GM19395 (cell line): Measurements from ENCODE around the gene ERC2.

Experiments used
- ATAC-seq: cut with Tn5 transposase; IDR thresholded peaks from one replicate; pipeline ENCODE4 v1.9.1; 2021; ENCODE audit warnings: mild to moderate bottlenecking, moderate library complexity; ENCODE audit not compliant: unreplicated experiment

Gene ERC2

DNA sequence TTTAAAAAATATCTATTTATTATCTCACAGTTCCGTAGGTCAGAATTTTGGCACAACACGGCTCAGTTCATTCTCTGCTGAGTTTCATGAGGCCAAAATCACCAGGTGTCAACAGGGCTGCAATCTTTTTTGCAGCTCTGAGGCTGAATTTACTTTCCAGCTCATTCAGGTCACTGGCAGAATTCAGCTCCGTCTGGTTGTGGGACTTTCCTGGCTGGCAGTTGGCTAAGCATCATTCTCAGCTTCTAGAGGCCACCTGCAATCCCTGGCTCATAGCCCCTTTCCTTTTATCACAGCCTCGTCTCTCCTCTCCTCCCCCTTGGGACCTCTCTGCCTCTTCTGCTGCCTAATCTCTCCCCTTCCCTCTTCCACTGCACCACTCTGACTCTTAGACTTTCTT, 807.1 kb downstream of the ERC2 start:
- no peak for ATAC-seq

DNA sequence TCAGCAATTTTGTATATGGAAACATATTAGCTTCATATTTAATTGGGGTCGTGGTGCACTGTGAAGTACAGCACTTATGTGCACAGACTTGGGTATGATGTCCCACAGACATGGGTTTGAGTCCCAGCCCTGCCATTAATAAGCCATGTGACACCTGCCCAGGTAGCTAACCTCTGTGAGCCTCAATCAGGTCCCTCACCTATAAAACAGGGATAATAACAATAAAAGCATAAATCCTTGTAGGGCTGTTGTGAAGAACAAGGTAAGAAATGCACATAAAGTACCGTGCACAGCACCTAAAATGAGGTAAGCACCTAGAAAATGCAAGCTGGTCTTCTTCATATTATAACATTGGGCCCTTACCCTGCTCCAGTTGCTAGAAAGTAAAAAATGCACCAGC, 807.6 kb downstream of the ERC2 start:
- ATAC-seq = no peak

DNA sequence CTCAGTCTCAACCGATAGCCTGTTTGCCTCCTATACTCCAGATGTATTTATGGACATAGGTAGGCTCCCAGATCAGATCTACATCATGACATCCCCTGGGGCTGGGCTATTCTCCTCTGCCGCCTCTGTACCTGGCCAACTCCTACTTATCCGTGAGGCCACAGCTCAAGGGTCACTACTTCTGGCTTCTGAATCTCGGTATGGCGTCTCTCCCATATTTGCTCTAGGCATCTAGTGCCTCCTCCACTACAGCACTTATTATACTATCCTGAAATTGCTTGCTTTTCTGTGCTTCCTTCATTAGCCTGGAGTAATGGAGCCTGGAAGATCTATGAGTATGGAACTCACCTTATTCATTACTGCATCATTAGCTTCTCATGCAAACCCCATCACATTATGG, 808.6 kb downstream of the ERC2 start:
- ATAC-seq = no peak

DNA sequence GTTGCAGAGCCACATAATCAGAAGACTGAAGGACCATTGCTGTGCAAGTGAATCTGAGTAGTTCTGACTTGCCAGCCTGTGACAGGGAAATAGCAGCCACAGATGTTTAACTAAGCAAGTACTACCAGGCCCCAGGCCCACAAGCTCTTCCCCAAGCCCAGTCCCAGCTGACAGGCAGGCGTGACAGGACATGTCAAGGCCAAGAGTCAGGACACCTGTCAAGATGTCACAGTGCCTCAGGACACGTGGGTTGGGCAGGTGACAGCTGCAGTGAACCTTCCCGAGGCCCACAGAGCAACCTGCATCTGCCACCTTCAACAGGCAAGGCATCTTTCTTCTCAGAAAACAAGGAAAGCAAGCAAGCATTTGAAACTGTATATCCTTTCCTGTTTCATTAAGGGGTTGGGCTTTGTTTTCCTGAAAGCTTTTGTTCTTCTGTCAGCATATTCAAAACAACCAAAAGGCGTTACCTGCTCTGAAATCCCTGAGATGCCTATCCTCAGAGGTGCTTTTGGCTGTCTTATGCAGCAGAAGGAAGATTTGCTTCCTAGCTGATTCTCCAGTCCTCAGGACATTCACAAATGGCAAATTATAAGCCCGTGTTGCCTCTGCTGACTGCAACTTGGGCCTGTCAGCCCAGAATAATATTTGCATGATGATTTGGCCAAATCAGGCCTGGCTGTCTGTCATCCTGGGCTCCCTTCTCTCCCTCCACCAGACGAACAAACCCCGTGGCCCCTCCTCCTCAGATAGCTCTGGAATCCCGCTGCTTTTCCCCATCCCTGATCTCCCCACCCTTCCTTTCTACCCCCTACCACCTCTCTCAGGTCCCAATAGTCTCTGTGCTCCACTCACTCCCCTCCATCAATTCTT, 809.3 kb downstream of the ERC2 start:
- no peak for ATAC-seq

DNA sequence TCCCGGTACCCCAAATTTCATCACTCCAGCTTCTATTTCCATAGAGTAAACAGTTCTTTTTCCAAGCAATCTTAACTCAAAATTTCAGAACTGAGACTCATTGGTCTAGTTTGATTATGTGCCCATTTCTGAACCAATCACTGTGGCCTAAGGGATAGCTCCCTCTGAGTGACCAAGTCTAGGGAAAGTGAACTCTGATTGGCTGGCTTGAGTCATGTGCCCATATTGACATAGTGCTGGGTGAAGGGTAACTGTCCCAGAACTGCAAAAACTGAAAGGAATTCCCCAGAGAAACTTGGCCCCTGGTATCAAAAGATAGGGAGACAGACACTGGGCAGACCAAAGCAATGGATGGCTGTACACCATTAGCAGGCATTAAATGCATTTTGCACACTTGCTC, 810.0 kb downstream of the ERC2 start:
- no peak for ATAC-seq

DNA sequence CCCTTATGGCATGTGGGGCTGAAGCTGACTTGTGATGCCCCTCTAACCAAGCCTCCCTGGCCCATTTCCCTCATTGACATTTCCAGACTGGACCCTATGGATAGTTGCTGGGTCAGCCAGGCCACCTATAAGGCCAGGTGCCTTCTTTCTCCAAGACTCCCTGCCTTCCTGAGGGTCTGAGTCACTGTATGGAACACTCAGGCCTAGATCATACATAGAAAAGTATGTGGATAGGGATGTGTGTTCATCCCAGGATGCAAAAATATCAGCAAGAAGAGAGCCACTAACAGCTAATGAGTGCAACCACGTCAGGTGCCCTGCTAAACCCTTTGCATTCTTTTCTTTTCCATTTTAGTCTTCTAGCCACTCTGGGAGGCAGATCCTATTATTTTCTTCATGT, 812.7 kb downstream of the ERC2 start:
- ATAC-seq = no peak

DNA sequence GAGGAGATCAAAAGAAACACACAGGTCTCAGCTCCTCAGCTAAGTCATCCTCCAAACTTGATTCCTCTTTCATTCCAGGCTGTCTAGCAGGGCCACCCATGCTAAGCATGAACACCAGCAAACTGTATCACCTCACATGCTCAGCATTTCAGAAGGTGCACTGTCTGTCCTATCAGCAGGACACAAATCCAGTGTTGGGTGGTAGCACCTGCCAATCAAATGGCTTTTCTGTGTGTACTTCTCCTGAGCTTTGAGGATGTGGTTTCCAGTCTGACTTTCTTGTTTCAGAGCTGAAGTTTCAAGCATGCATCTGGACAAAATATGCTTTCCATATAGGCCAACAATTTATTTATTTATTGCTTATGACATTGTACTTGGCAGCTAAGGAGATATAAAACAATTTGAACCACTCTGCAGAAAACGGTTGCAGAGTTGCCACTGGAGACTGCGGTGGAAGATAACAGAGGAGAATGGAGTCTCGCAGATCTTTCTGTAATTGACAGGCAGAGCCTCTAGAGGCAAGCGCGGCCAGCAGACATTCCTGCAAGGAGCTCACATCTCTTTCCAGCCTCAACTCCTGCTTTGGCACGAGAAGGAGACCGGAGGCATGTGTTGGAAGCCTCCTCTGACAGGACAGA, 814.0 kb downstream of the ERC2 start:
- peak; percentile 96 for ATAC-seq

DNA sequence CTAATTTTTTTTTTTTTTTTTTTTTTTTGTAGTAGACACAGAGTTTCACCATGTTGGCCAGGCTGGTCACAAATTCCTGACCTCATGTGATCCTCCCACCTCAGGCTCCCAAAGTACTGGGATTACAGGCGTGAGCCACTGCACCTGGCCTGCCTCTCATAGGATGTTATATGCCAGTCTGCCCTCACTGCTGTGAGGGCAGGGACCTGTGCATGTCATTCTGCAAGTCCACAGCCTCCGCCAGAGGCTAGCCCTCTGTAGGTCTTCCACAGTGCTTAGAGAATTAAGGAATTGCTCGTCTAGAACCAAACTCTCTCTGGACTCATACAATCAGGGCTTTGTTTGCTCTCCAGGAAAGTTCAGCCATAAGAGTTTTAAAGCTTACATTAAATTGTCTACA, 817.3 kb downstream of the ERC2 start:
- ATAC-seq = no peak

DNA sequence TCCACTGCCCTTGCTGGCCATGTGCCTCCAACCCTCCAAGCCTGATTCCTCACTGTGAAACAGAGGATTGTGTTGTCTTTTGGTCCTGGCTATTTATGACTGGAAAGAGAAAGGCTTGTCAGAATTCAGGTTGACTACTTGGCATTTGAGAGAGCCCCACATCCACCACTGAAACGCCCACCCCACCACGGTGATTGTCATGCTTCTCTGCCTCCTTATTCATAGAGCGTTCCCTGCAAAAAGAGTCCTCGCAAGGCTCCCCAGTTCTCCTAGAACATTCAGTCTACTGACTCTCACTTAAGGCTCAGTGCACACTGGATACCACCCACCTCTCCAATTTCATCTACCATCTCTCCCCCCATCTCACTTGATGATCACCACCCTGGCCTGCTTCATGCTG, 818.3 kb downstream of the ERC2 start:
- no peak for ATAC-seq

DNA sequence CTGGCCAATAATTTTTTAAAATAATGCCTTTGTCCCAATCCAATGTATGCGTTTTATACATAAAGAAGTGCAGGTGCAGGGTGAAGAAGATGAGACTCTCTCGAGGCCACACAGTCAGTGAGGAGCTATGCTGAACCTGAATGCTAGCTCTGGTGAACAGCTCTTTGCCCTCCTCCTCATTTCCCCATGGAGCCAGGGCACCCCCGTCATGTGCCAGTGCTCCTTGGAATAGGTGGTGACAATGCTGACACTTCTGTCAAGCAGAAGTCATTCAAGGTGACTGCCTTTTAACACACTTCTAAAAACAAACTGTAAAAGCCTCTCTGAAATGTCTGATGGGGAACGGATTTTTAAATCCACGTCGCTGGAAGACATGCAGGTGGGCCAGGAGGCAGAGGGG, 818.7 kb downstream of the ERC2 start:
- no peak for ATAC-seq

DNA sequence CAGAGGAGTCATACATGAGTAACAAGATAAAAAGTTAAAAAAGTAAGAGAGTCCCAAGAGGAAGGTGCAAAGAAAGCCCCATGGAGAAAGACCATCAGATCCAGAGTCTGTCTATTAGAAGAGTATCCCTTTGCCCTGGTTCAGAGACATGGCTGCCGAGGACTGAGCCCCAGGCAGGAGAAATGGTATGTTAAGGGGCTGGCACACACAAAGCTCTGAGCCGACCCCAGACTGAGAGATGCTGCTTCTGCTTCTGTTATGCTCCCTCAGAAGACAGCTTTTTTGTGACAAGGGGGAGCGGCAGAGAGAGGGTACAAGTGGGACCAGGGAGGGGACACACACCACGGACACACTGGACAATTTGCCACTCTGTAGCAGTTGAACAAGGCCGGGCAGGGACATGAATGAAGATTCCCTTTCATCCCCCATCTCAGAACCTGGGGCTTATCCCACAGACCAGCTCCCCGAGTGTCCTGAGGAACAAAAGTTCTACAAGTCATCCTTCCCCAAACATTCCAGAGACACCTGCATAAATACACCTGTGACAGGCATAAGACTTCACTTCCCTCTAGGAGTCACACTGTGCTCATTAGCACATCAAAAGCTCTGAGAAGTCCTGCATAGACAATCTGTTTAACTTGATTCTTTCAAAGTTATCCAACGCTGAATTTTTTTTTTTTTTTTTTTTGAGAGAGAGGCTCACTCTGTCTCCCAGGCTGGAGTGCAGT, 819.5 kb downstream of the ERC2 start:
- no peak for ATAC-seq

DNA sequence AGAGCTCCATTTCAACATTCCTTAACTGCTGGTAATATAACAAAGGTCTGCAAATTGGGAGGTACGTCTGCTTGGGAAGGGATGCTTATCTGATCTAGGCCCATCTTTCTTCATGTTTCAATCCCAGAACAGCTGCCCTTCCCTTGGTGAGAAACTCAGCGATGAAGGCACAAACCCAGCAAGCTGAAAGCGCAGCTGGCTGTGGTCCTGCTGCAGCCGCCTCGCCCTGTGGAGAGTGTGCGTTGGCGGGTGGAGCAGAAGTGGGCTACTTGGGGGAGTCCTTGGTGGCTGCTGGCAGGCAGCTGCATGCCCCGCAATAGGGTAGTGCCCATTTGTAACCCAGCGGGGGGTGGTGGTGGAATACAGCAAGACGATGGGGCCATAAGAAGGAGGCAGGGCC, 820.6 kb downstream of the ERC2 start:
- ATAC-seq = no peak

DNA sequence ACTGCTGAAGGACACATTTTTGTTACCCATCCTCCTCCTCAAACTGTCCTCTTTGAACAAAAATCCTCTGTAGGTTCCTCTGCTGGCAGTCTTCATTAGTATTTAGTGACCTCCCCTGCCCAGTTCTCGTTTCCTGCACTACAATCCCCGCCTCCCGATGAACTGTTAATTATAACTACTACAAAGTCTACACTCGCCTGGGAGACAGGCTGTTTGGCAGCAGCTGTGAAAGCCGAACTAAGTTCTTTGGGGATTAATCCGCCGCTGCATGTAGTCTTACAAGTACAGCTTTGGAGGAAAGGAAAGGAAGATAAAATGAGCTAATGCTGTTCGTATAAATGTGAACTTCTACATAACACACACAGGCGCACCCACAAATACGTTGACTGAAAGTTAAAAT, 821.2 kb downstream of the ERC2 start:
- ATAC-seq = no peak

DNA sequence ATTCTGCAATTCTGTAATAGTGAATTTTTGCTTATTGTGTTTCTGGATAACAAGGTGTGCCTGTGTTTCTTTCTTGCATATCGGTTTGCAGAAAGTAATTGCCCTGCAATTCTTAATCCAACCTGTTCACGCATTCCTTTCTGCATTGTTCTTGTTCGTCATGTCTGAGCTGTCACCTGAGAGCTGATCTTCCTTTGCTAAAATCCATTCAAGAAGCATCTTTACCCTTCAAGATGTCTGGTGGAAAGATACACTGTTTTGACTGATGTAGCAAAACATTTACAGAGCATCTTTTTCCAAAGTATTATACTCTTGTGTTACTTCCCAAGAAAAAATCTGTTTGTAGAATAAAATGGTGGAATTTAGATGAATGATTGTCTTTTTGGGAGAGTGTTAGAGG, 822.1 kb downstream of the ERC2 start:
- no peak for ATAC-seq

DNA sequence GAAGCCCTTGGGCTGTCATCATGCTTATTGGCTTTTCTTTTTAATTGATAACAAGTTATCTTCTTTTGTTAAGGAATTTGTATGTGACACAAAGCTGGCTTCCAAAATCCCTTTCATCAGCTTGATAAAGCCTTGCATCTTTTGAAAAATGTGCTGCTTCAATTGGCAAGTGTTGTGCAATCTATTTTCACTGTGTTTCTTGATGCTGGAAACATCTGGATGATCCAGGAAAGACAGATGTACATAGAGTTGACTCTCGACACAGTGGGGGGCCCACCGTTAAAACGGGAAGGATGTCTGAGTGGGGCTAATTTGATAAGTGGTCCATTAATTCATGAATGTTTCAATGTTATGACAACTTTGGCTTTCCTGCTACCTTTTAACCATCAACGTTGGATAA, 822.8 kb downstream of the ERC2 start:
- ATAC-seq = no peak

DNA sequence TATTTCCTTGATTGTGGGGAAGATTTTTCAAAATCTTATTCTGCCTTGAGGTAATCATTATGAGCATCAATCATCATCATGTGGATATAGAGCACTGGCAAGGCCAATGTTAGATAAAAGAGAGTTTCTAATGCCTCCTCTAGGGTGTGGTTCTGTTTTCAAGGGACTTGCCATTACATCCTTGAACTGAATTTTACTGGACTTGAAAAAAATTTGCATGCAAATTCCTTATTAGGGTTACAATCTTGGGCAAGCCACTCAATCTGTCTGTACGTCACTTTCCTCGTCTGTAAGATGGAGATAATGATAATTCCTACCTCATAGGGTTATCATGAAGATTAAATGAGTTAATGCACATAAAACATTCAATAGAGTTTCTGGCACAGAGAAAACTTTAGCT, 825.0 kb downstream of the ERC2 start:
- no peak for ATAC-seq

DNA sequence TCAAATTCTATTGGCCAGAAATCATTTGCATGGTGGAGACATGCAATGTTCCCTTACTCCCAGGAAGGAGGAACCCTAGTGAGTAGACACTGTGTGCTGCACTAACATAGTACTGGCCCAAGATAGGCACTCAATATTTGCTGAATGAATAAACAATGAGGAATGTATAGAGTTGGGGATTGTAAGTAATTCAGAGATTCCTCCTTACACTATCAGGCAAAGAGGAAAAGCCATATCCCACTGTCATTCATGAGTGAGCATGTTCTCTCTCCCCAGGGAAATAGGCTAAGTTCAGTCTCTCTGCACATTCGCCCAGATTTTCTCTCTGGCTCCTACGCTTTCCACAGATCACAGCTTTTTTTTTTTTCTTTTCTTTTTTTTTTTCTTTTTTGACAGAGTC, 826.3 kb downstream of the ERC2 start:
- ATAC-seq = no peak

DNA sequence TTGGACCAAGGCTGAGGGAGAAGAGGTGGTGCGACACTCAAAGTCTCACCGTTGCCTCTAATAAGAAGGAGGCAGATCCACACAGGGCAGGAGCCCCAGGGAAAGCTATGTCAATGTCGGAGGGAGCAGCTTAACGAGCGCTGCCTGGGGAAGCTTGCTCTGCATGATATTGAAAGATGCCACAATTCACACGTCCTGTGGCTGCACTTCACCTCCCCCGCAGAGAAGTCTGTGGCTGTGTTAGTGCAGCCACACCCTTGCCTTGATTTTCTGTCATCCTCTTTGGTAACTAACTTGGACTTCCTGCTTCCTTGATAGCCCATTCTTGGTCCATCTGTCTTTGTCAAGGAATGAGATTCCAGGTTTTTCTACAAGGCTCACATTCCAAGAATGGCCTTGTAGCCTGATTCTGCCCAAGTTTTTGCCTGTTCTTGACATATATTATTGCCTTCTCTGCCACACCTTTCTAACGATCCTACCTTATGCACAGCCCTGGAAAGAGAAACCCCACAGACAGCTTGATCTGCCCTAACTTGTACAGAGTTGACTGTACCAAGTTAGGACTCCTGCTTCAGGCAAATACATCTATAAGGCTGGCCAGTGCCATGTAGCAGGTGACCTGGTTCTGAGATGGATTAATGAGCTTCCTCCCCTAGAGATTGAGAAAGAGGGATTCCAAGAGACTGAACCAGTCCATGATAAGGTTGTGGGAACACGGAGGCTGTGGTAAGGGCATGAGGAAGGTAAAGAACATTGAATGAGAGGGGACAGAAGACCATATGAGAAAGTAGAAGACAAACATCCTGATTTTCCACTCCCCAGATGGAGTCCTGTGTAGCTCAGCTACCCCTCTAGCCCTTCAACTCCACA, 828.1 kb downstream of the ERC2 start:
- ATAC-seq = no peak

DNA sequence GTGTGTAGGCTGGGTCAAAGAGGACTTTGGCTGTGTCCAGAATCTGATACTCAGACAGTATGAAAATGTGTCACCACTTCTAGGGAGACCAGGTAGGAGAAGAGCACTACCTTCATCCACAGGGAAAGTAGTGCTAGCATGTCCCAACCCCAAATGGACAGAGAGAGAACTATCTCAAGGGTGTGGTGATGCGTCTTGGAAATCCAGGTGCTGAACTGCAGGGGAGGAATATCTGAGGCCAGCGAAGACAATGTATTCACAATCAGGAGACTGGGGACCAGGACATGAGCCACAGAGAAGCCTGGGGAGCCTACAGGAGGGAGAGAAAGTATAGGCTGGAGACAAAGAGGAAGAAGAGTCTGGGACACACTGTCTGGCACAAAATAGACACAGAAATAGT, 829.1 kb downstream of the ERC2 start:
- no peak for ATAC-seq

DNA sequence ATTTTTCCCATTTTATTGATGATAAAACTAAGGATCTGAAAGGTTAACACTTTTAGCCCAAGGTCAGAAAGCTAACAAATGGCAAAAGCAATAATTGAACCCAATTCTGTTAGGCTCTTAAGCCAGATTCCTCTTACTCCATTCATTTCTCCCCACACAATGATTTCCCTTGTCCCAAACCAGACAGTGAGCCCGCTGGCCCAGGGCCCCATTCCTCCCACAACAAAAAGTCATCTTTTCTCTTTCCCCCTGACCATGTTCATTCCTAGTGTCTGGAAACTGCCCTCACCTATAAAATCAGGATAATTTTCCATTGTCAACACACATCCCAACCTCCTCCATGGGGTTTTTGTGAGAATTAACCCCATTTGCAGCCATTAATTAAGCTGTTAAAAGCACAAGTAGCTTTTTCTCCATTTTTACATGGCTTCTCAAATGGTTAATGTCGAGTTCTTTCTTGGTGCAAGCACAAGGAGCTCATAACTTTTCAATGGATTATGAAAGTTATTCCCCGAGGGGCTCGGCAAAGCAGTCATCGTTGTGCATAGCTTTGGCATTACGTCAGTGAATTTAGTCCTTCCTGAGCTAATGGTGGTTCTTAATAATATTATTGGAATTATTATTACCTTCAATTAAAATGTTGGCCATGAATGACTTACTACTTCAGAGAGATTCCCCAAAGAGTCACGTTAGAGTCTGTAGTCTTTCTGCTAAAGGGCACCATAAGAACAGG, 830.2 kb downstream of the ERC2 start:
- ATAC-seq = no peak
